ENCODE data around the gene FLT3LG. TPM values are rescaled to one million over a fixed set of nuclear protein-coding genes. Genes with fewer than 3 reads are reported as not detected.

FLT3LG gene
- total RNA-seq, 1 donor from 2014 or later, result 3.0 TPM

DNA sequence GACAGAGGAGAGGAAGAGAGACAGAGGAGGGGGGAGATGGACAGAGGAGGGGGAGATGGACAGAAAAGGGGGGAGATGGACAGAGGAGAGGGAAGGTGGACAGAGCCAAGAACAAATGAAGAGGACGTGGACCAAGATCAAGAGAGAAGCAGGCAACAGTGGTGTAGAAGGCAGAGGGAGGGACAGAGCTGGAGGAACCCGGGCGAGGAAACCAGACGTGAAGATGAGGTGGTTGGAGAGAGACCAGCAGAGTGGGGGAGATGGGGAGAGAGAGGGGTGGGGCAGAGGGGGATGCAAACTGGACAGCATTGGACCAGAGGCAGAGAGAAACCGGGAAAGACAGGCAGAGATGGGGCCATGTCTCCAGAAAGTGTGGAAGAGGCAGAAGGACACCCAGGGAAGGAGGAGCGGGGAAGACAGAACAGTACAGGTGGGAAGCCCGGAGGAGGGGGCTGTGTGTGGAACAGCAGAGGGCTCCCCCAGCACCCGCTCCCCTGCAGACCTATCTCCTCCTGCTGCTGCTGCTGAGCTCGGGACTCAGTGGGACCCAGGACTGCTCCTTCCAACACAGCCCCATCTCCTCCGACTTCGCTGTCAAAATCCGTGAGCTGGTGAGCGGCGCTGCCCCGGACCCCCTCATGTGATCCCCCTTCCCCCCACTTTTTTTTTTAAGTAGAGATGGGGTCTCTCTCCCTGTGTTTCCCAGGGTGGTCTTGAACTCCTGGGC lies 1.3 kb downstream of the FLT3LG start:
- DNase-seq (ENCODE audit: low read depth), result no peak
- no peak overlapping the region for H3K4me3 ChIP-seq (ENCODE audit: low read depth, low read length)
- H3K36me3 ChIP-seq (ENCODE audit: control insufficient read depth, insufficient read depth, low read length), result no peaks in the 10 kb centered on the region
- TF ChIP-seq, protein P1, sequence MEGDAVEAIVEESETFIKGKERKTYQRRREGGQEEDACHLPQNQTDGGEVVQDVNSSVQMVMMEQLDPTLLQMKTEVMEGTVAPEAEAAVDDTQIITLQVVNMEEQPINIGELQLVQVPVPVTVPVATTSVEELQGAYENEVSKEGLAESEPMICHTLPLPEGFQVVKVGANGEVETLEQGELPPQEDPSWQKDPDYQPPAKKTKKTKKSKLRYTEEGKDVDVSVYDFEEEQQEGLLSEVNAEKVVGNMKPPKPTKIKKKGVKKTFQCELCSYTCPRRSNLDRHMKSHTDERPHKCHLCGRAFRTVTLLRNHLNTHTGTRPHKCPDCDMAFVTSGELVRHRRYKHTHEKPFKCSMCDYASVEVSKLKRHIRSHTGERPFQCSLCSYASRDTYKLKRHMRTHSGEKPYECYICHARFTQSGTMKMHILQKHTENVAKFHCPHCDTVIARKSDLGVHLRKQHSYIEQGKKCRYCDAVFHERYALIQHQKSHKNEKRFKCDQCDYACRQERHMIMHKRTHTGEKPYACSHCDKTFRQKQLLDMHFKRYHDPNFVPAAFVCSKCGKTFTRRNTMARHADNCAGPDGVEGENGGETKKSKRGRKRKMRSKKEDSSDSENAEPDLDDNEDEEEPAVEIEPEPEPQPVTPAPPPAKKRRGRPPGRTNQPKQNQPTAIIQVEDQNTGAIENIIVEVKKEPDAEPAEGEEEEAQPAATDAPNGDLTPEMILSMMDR (IDR thresholded peaks at IDR 0.05; ENCODE audit: insufficient read depth, low read length, poor library complexity, severe bottlenecking), result no peak
- no peaks in the 10 kb centered on the region for H3K27me3 ChIP-seq (ENCODE audit: control insufficient read depth, insufficient read depth, low read length)

DNA sequence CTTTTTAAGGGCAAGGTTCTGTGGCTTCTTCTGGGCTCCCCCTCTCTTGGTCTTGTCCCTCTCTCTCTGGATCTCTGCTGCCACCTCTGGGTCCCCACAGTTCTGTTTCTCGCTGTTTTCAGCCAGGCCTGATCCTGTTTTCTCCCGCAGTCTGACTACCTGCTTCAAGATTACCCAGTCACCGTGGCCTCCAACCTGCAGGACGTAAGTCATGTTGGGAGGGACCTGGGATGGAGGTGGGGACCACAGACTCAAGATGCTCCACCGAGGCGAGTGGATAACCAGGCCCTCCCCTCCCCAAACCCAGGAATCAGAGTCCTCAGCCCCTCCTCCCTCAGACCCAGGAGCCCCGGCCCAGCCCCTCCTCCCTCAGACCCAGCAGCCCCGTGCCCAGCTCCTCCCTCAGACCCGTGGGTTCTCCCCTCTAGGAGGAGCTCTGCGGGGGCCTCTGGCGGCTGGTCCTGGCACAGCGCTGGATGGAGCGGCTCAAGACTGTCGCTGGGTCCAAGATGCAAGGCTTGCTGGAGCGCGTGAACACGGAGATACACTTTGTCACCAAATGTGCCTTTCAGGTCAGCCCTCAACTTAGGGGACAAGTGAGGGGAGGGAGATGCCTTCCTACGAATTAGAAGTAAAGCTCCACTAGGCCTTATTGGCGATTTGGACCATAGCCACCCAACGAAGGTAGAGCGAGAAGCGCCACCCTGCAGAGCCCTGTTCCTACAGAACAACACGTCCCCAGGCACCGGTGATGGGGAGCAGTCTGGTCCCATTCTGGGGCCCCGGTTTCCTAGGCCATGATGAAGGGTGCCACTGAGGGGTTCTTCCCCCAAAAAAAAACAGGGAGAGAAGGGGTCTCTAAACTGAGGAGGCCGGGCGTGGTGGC lies 2.2 kb downstream of the FLT3LG start:
- Histone ChIP-seq H3K36me3 (ENCODE audit: control insufficient read depth, insufficient read depth, low read length) (no peaks in the 10 kb centered on the region), H3K27me3 (ENCODE audit: control insufficient read depth, insufficient read depth, low read length) (no peaks in the 10 kb centered on the region), H3K4me3 (ENCODE audit: low read depth, low read length) (no peak overlapping the region)
- TF ChIP-seq, protein P1 (IDR thresholded peaks at IDR 0.05; ENCODE audit: insufficient read depth, low read length, poor library complexity, severe bottlenecking), result peak; percentile 87
- DNase-seq (ENCODE audit: low read depth), result no peak

DNA sequence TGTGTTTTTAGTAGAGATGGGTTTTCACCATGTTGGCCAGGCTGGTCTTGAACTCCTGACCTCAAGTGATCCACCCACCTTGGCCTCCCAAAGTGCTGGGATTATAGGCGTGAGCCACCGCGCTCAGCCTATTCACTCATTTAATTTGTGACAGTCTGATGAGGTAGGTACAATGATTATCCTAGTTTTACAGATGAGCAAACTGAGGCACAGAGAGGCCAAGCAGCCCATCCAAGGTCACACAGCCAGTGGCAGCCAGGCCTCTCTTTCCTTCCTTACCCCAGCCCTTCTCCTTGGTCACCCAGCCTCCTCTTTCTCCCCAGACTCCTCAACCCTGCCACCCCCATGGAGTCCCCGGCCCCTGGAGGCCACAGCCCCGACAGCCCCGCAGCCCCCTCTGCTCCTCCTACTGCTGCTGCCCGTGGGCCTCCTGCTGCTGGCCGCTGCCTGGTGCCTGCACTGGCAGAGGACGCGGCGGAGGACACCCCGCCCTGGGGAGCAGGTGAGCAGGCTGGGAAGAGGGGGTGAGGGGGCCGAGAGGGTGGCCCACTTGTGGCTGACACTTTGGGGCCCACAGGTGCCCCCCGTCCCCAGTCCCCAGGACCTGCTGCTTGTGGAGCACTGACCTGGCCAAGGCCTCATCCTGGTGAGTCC lies 6.1 kb downstream of the FLT3LG start:
- TF ChIP-seq, protein P1 (IDR thresholded peaks at IDR 0.05; ENCODE audit: insufficient read depth, low read length, poor library complexity, severe bottlenecking), result no peak
- no peaks in the 10 kb centered on the region for H3K27me3 ChIP-seq (ENCODE audit: control insufficient read depth, insufficient read depth, low read length)
- DNase-seq (ENCODE audit: low read depth), result no peak

DNA sequence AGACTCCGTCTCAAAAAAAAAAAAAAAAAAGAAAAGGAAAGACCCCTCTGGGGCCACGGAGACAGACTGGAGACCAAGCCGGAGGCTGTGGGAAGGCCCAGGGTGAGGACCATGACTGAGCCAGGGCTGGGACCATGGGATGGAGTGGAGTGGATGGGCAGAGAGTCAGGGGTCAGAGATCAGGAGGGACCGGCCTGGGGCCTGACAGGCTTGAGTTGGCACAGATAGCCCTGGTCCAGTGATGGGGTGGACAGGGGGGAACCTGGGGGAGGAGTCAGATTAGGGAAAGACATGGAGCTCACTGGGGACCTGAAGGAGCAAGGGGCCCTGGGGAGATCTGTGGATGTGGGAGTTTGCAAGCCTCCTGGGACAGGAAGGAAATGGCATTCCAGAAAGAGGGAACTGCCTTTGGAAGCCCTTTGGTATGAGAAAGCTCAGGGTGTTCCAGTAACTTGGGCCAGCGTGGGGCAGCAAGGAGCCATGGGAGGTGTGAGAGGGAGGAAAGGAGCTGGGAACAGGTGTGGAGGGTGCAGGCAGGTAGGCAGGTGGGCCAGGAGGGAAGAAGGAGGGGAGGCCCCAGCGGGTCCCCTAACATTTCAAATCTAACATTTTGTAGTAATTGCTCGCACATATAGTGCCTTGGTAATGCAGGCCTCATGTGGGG lies 7.1 kb downstream of the FLT3LG start:
- no peaks in the 10 kb centered on the region for H3K27me3 ChIP-seq (ENCODE audit: control insufficient read depth, insufficient read depth, low read length)
- TF ChIP-seq, protein P1 (IDR thresholded peaks at IDR 0.05; ENCODE audit: insufficient read depth, low read length, poor library complexity, severe bottlenecking), result no peak
- no peak overlapping the region for H3K4me3 ChIP-seq (ENCODE audit: low read depth, low read length)
- no peaks in the 10 kb centered on the region for H3K36me3 ChIP-seq (ENCODE audit: control insufficient read depth, insufficient read depth, low read length)
- no peak for DNase-seq (ENCODE audit: low read depth)

More for the DNA sequence above, 6.1 kb downstream of the FLT3LG start:
- Histone ChIP-seq H3K36me3 (ENCODE audit: control insufficient read depth, insufficient read depth, low read length) (no peaks in the 10 kb centered on the region), H3K4me3 (ENCODE audit: low read depth, low read length) (no peak overlapping the region)

DNA sequence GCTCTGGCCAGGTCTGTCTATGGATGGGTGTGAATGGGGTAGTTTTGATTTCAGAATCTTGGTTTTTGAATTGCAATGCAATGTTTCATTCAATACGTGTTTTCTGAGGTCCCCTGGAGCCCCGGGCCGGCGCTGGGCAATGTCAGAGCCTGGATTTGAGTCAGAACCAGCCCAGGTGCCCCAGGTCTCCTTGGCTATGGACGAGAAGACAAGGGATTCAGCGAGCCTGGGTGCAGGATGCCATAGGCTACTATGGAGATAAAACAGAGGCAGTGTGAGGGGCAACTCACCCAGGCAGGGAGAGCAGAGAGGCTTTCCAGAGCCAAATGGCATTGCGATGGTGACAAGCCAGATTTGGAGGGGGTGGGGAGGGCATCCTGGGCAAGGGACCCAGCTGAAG lies 12.2 kb downstream of the FLT3LG start:
- DNase-seq (ENCODE audit: low read depth), result no peak
- Histone ChIP-seq H3K36me3 (ENCODE audit: control insufficient read depth, insufficient read depth, low read length) (peaks cover 9% of the 10 kb centered on the region), H3K27me3 (ENCODE audit: control insufficient read depth, insufficient read depth, low read length) (no peaks in the 10 kb centered on the region), H3K4me3 (ENCODE audit: low read depth, low read length) (no peak overlapping the region)
- TF ChIP-seq, protein P1 (IDR thresholded peaks at IDR 0.05; ENCODE audit: insufficient read depth, low read length, poor library complexity, severe bottlenecking), result no peak
